GM19099 (cell line): ENCODE data around the gene TMPRSS9.

Source experiments
- POLR2A ChIP-seq: IDR thresholded peaks from 3 replicates; pipeline ENCODE4 v1.6.1; 2011; ENCODE audit warnings: low read depth; ENCODE audit not compliant: insufficient read length; ENCODE audit errors: extremely low read depth

TMPRSS9 gene

GRCh38 chr19:2335848-2336247, 24.2 kb upstream of the TMPRSS9 start:
- TF ChIP-seq POLR2A: no peak

GRCh38 chr19:2336528-2337328, 23.3 kb upstream of the TMPRSS9 start:
- no peak for TF ChIP-seq POLR2A

- TF ChIP-seq POLR2A: no peak
Measured at GRCh38 chr19:2337329-2337707, 22.7 kb upstream of the TMPRSS9 start.

- TF ChIP-seq POLR2A: no peak
Measured at GRCh38 chr19:2338055-2338615, 21.9 kb upstream of the TMPRSS9 start.

- TF ChIP-seq POLR2A: no peak
Measured at GRCh38 chr19:2338751-2339643, 21.1 kb upstream of the TMPRSS9 start.

- TF ChIP-seq POLR2A: no peak
Measured at GRCh38 chr19:2339644-2340310, 20.3 kb upstream of the TMPRSS9 start.

GRCh38 chr19:2340496-2341243, 19.4 kb upstream of the TMPRSS9 start:
- TF ChIP-seq POLR2A: no peak

GRCh38 chr19:2341244-2341751, 18.8 kb upstream of the TMPRSS9 start:
- no peak for TF ChIP-seq POLR2A

- no peak for TF ChIP-seq POLR2A
Measured at GRCh38 chr19:2341982-2342381, 18.1 kb upstream of the TMPRSS9 start.

- no peak for TF ChIP-seq POLR2A
Measured at GRCh38 chr19:2342656-2343288, 17.3 kb upstream of the TMPRSS9 start.

GRCh38 chr19:2343289-2343982, 16.6 kb upstream of the TMPRSS9 start:
- TF ChIP-seq POLR2A: no peak

- no peak for TF ChIP-seq POLR2A
Measured at GRCh38 chr19:2344381-2344870, 15.6 kb upstream of the TMPRSS9 start.

GRCh38 chr19:2345076-2345475, 15.0 kb upstream of the TMPRSS9 start:
- TF ChIP-seq POLR2A: no peak

- no peak for TF ChIP-seq POLR2A
Measured at GRCh38 chr19:2345794-2346663, 14.0 kb upstream of the TMPRSS9 start.
